Measurements from ENCODE around the gene OGA.

Gene OGA

GRCh38 chr10:101773923-101774588 is 44.2 kb downstream of the OGA start:
- no peak for DNase-seq

GRCh38 chr10:101772895-101773761 is 45.1 kb downstream of the OGA start:
- no peak for DNase-seq

GRCh38 chr10:101772017-101772894 is 46.0 kb downstream of the OGA start:
- DNase-seq, result no peak

GRCh38 chr10:101771380-101771779 is 46.9 kb downstream of the OGA start:
- DNase-seq, result no peak

- DNase-seq, result no peak
Observed at GRCh38 chr10:101770331-101771215, 47.7 kb downstream of the OGA start.

- DNase-seq, result no peak
Observed at GRCh38 chr10:101769541-101770180, 48.6 kb downstream of the OGA start.

GRCh38 chr10:101768791-101769170 is 49.5 kb downstream of the OGA start:
- DNase-seq, result no peak

GRCh38 chr10:101767966-101768790 is 50.1 kb downstream of the OGA start:
- no peak for DNase-seq

GRCh38 chr10:101767600-101767945 is 50.7 kb downstream of the OGA start:
- no peak for DNase-seq

- no peak for DNase-seq
Observed at GRCh38 chr10:101766753-101767599, 51.3 kb downstream of the OGA start.

GRCh38 chr10:101766306-101766705 is 51.9 kb downstream of the OGA start:
- DNase-seq, result no peak

- DNase-seq, result no peak
Observed at GRCh38 chr10:101763141-101763846, 55.0 kb downstream of the OGA start.

GRCh38 chr10:101762736-101763135 is 55.5 kb downstream of the OGA start:
- DNase-seq, result no peak

GRCh38 chr10:101761226-101761625 is 57.0 kb downstream of the OGA start:
- DNase-seq, result no peak

- DNase-seq, result no peak
Observed at GRCh38 chr10:101760510-101760909, 57.7 kb downstream of the OGA start.

GRCh38 chr10:101759309-101760247 is 58.7 kb downstream of the OGA start:
- DNase-seq, result no peak

GRCh38 chr10:101758858-101759257 is 59.4 kb downstream of the OGA start:
- DNase-seq, result no peak

- no peak for DNase-seq
Observed at GRCh38 chr10:101752241-101752640, 66.0 kb downstream of the OGA start.
